ENCODE results near the gene HOXA2. TPM values are rescaled to one million over a fixed set of nuclear protein-coding genes. Genes with fewer than 3 reads are reported as not detected.

The HOXA2 gene
- total RNA-seq, 1 donor: 3.6 TPM

Small RNAs within 50 kb of the gene (small RNA-seq; reads per million reads assigned to genes)
- gene AC004080.5 (not detected), gene RF01977 (not detected)

Other genes starting within 250 kb of the HOXA2 start
- gene SKAP2, start 238.1 kb downstream of the HOXA2 start, total RNA-seq (ENCODE audit: low replicate concordance): 13.6 and 18.8 TPM in 2 replicates
- 0.72 TPM in 1 of 2 replicates, not detected in the other for gene HOXA1, start 6.7 kb downstream of the HOXA2 start, total RNA-seq (ENCODE audit: low replicate concordance)
- 0.57 and 0.99 TPM in 2 replicates for gene HOXA4, start 28.1 kb upstream of the HOXA2 start, total RNA-seq (ENCODE audit: low replicate concordance)
- 0.72 and 2.4 TPM in 2 replicates for gene HOXA5, start 41.0 kb upstream of the HOXA2 start, total RNA-seq (ENCODE audit: low replicate concordance)
- not detected in 2 replicates for gene HOXA6, start 45.1 kb upstream of the HOXA2 start, total RNA-seq (ENCODE audit: low replicate concordance)
- gene HOXA3, start 49.9 kb upstream of the HOXA2 start, total RNA-seq (ENCODE audit: low replicate concordance): 1.2 and 3.5 TPM in 2 replicates
- not detected in 2 replicates for gene HOXA7, start 54.0 kb upstream of the HOXA2 start, total RNA-seq (ENCODE audit: low replicate concordance)
- gene HOXA9, start 62.9 kb upstream of the HOXA2 start, total RNA-seq (ENCODE audit: low replicate concordance): not detected in 2 replicates
- gene HOXA10, start 71.6 kb upstream of the HOXA2 start, total RNA-seq (ENCODE audit: low replicate concordance): 0.08 TPM in 1 of 2 replicates, not detected in the other
- gene HOXA11, start 82.5 kb upstream of the HOXA2 start, total RNA-seq (ENCODE audit: low replicate concordance): not detected in 2 replicates
- gene HOXA13, start 97.4 kb upstream of the HOXA2 start, total RNA-seq (ENCODE audit: low replicate concordance): not detected in 2 replicates
- not detected in 2 replicates for gene EVX1, start 140.1 kb upstream of the HOXA2 start, total RNA-seq (ENCODE audit: low replicate concordance)